ENCODE data around the gene BCL2L11.

The BCL2L11 gene

DNA sequence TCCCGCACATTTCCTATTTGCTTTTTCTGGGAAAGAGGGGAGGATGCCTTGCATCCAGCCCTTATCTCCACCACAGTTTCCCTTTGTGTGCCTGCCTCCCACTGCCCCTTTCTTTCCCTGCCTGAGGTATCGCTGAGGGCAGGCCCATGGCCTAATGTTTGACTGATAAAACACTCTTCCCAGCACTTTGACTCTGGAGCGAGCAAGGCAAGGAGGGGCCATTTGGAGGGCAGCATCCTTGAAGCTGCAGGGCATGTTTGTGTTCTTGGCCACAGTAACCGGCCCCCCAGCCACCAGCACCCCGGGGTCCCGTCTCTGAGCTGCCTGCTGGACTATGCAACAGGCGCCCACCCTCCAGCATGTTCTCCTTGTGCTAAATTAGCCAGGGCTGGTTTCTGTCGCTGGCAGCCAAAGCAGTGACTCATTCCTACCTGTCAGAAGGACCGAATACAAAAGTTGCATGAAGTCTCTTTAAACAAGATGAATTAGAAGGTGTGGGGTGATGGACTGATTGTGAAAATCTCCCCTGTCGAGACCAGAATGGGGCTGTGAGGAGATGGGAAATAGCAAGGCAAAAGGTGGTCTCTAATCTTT is 50.7 kb downstream of the BCL2L11 start:
- DNase-seq = no peak

DNA sequence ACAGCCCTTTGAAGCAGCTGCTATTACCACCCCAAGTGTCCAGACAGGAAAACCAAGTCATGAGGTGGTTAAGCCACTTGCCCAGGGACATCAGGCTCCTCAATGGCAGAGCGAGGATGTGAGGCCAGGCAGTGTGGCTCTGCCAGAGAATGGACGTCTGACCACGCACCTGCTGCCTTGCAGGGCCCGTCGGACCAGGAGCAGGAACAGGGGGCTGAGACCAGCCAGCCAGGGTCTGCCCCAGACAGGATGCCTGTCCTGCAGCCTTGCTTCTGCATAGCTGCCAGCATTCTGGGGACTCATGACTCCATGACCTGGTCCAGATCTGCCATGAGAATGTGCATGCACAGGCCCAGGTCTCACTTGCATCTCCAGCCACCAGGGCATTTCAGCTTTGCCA is 52.0 kb downstream of the BCL2L11 start:
- no peak for DNase-seq

DNA sequence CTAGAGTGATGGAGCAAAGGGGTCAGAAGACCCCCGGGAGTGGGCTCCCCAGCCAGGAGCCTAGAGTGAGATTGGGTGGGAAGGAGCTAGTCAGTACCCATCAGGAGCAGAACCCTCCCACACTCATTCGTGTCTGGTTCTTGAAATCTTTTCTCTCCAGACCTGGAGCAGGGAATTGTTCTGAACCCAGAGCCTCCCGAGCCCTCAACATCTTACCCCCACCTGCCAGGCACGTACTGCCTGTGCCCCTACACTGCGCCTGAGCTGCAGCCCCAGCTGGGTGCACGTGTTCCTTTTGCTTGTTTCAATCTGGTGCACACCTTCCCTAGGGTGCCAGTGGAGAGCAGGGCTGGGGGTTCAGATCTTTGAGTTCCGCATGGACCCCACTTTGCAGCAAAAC is 52.6 kb downstream of the BCL2L11 start:
- DNase-seq = no peak

- DNase-seq = no peak
Measured at GRCh38 chr2:111173856-111174255, 53.1 kb downstream of the BCL2L11 start.

DNA sequence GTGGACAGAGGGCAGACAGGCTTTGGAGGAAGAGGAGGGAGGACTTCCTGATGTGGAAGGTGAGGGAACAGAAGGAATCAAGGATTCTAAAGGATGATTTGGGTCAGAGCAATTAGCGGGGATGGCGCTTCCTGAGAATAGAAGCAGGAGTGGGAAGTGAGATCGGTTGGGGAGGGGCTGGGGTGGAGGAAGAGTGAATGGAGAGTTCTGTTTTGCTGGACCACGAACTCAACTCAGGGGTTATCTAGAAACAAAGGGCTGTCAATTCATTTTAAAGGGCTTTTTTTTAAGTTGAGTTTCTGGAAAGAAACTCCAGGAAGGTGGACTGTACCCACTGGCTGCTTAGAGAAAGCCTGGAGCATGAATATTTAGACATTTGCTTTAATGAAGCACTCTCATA is 54.9 kb downstream of the BCL2L11 start:
- DNase-seq = no peak

DNA sequence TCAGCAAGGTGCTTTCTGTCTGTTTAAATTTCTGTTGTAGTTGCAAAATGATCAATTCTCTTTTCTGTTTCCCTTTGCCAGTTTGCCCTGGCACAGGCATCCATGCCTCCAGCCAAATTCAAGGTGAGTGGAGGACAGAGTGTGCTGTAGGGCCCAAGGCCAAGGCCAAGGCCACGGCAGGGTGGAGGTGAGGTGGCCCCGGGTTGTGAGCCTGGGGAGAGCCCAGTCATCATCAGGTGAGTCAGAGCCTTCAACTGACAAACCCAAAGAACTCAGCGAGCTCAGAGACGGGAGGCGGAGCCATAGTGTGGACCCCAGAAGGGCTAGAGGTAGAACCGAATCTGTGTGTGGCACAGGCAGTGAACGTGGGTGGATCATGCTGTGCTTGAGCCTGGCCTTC is 55.7 kb downstream of the BCL2L11 start:
- DNase-seq = no peak

GRCh38 chr2:111176867-111177266 is 56.2 kb downstream of the BCL2L11 start:
- no peak for DNase-seq

DNA sequence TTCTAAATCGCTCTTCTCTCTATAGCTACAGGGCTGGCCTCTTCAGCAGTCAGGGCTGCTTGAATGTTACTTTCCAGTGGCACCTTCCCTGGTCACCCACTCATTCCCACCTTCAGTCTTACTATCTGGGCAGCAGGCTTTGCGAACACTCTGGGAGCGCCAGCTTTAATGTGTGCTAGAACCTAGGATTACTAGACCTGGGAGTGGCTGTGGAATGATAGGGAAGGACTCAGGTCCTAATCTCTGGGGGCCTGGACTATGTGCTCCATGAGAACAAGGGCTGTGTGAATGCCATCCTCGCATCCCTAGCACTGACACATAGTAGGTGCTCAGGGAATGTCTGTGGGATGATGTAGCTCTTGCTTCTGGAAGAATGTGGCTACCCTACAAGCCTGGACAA is 57.6 kb downstream of the BCL2L11 start:
- DNase-seq = no peak

DNA sequence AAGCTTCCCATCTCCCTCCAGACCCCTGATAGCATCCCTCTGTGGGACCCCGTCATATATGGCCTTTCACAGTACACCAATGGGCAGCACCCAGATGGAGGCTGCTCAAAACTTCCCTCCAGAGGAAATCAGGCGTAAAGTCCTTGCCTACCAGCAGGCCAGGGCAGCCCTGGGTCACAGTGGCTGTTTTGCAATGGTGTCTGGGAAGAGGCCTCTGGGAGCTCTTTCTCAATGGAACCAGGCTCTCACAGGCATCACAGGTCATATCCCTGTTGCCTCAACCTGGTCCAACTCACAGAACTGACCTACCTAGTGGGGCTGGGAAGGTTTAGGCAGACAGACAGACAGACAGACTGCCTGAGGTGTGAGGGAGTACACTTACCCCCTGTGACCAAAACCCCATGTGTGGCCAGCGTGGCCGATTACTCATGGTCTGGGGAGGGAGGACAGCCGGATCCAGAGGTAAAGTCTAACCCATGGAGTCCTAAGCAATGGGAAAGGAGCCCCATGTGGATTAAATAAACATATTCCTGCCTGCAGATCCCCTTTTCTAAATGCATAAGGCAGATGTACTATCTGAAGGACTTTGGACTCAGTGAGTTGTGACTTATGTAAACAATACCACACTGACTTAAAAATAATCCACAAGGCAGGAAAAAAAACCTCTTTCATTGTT is 58.2 kb downstream of the BCL2L11 start:
- DNase-seq = no peak

DNA sequence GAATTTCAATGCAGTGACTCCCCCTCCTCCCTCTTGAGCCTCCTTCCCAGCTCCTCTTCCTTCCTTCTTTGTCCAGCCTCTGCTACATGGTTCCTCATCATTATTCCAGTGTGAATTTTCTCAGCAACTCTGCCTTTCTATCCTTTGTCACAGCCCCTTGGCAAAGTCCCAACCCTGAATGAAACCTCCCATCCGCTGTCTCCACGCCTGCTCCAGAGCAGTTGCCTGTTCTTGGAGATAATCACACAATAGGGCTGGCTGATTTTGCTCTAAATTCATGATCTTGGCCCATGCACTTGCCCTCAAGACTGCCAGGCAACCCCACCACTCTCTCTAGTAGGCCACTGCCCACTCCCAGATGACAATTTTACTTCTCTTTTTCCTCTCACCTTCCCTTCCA is 61.4 kb downstream of the BCL2L11 start:
- DNase-seq = no peak

DNA sequence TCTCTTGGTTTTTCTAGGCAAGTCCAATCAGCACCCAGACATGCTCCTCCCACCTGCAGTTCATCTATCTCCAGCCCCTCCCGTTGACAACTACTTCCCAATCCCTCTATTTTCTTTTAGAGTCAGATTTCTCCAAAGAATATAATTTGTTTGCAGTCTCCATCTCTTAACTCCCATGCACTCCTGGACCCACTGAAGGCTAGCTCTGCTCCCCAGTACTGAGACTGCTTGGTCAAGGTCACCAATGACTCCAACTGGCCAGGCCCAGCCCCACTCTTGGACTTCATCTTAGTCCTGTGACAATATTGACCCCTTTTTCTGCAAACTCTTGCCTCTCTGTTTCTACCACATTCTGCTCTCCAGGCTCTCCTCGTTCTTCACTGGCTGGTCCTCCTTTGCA is 62.0 kb downstream of the BCL2L11 start:
- DNase-seq = no peak

- no peak for DNase-seq
Measured at GRCh38 chr2:111184725-111185310, 64.1 kb downstream of the BCL2L11 start.

- no peak for DNase-seq
Measured at GRCh38 chr2:111185361-111186022, 64.8 kb downstream of the BCL2L11 start.

DNA sequence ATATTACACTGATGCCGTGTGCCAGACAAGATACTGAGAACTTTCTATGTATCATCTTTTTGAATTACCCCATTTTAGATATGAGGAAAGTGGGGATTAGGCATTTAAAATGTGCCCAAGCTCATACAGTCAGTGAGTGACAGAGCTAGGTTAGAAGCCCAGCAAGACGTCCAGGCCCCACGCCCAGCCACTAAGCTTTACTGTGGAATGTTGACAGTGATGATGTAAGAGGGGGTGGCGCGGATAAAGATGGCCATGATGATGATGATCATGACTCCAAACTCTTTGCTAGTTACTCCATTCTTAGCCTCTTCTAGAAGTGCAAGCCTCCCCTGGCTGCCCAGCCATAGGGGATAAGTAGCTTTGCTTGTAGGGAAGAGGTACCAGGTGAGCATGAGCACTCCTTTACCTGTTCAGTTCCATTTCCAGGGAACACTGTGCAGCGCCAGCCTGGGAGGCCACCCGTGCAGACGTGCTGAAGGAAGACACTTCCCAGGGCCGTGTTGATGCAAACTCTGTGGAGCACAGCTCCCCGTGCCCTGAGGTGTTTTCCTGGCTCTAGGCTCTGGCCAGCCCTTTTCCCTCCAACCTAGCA is 65.5 kb downstream of the BCL2L11 start:
- no peak for DNase-seq

- no peak for DNase-seq
Measured at GRCh38 chr2:111186933-111187332, 66.2 kb downstream of the BCL2L11 start.

- DNase-seq = no peak
Measured at GRCh38 chr2:111188681-111189080, 68.0 kb downstream of the BCL2L11 start.

DNA sequence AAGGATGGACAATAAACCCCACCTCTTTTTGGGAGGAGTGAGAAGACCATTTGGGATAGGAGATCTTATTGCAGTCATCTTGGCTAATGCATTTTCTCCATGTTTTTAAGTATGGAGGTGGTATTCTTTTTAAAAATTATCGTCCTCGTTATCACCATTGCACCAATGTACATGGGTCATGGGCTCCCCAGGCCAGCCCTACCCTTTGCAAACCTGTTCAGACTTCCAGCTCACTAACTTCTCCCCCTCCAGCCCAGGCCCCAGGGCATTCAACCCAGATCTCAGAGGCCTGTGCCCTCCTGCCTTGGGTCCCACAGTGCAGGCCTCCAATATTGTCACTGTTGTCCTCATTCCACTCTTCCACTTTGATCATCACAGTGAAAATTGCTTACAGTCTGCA is 68.4 kb downstream of the BCL2L11 start:
- DNase-seq = no peak

GRCh38 chr2:111190816-111191540 is 70.3 kb downstream of the BCL2L11 start:
- no peak for DNase-seq

- DNase-seq = no peak
Measured at GRCh38 chr2:111191877-111192276, 71.2 kb downstream of the BCL2L11 start.

DNA sequence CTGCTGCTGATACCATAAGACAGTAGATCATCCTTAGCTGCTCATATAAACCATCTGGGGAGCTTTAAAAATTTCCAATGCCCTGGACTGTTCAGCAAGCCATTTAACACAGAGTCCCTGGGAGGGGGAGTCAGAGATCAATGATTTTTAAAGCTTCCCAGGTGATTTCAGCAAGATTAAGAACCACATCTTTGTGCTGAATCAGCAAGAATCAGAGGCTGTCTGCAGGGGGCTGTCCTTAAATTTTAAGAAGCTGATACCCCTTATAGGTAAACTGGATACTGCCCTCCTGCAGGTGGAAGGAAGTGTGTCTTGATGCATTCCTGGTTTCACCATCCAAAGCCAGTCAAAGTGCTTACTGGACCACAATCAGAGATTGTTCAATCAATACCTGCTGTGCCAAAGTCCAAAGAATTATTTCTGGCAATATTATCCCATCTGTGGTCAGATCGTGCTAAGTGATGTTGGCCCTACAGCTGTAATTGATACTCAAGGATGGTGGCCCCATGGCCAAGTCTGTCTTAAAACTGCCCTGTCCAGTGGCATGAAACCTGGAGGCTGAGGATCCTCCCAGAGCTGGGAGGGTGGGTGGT is 72.2 kb downstream of the BCL2L11 start:
- DNase-seq = no peak

DNA sequence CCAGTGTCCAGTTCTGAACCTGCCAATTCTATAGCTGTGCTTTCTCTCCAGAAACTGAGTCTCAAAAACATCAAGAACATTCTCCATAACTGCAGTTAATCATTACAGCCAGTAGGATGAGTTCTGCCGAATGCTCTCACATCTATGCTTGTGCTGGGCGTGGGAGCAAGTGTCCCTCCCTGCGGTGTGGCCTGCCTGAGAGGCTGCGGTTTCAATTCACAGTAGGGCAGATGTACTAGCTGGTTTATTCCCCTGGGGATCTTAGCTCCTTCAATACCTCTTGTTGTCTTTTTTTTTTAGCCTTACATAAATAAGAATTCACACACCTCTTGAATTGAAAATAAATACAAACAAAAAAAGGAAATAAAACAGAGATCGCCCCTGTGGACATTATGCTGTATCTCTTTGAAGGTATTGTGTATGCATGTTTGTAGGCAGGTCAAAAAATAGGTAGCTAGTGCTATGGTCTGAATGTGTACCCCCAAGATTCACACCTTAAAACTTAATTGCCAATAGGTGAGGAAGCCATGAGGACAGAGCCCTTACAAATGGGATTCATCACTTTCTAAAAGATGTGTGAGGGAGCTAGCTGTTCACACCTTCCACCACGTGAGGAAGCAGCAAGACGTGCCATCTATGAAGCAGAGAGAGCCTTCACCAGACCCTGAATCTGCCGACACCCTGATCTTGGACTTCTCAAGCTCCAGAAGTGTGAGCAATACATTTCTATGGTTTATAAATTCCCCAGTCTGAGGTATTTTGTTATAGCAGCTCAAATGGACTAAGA is 74.3 kb downstream of the BCL2L11 start:
- no peak for DNase-seq

- no peak for DNase-seq
Measured at GRCh38 chr2:111196435-111196834, 75.7 kb downstream of the BCL2L11 start.
